A549 (cell line): ENCODE results near the gene SFXN3. TPM values are rescaled to one million over a fixed set of nuclear protein-coding genes. Genes with fewer than 3 reads are reported as not detected.

Experiments
- CBX2 ChIP-seq: fragments of 200-600 bp; sonication (generic); IDR thresholded peaks from 2 replicates; pipeline ENCODE4 v1.6.1; 2016; ENCODE audit warnings: low read depth, mild to moderate bottlenecking, borderline replicate concordance
- CHD2 ChIP-seq: fragments of 150-350 bp; IDR thresholded peaks from 2 replicates; pipeline ENCODE4 v1.6.1; 2014; ENCODE audit warnings: low read length; ENCODE audit not compliant: partially characterized antibody
- CTCF ChIP-seq: fragments of >200 bp; sonication (Bioruptor Twin); formaldehyde crosslinking; IDR thresholded peaks from 3 replicates; pipeline ENCODE4 v1.5.1; 2016
- E2F6 ChIP-seq: IDR thresholded peaks from 2 replicates; pipeline ENCODE4 v1.6.1; 2012; ENCODE audit warnings: low read depth, borderline replicate concordance
- EHMT2 ChIP-seq: fragments of 200-600 bp; sonication (generic); IDR thresholded peaks from 2 replicates; pipeline ENCODE4 v1.6.1; 2016; ENCODE audit warnings: antibody characterized with exemption, low read depth, mild to moderate bottlenecking, moderate library complexity
- ELK1 ChIP-seq: fragments of 150-350 bp; IDR thresholded peaks from 2 replicates; pipeline ENCODE4 v1.6.1; 2014; ENCODE audit warnings: low read depth, mild to moderate bottlenecking, low read length
- FOSB ChIP-seq: fragments of 250-450 bp; sonication (Bioruptor Pico); IDR thresholded peaks from 2 replicates; pipeline ENCODE4 v1.5.0; 2020; ENCODE audit warnings: mild to moderate bottlenecking, moderate library complexity
- FOSL2 ChIP-seq, 2 experiments: fragments of 450-650 bp in 1 of 2; fragments of >200 bp in 1 of 2; sonication (Bioruptor Twin) in 1 of 2; formaldehyde crosslinking; IDR thresholded peaks; 2 replicates each; pipeline versions ENCODE4 v1.5.0 to v1.6.1; 2016 to 2020; ENCODE audit warnings: mild to moderate bottlenecking in 1 of 2, moderate library complexity in 1 of 2
- GATA3 ChIP-seq: IDR thresholded peaks from 2 replicates; pipeline ENCODE4 v1.6.1; 2012; ENCODE audit warnings: borderline replicate concordance
- HES2 ChIP-seq: fragments of >200 bp; sonication (Bioruptor Twin); formaldehyde crosslinking; IDR thresholded peaks from 2 replicates; pipeline ENCODE4 v1.6.1; 2016
- HMGXB4 ChIP-seq: fragments of 250-450 bp; sonication (Bioruptor Pico); IDR thresholded peaks from 2 replicates; pipeline ENCODE4 v1.5.0; 2021; ENCODE audit warnings: mild to moderate bottlenecking, moderate library complexity, borderline replicate concordance
- HOXA7 ChIP-seq: fragments of 250-450 bp; sonication (Bioruptor Pico); IDR thresholded peaks from 2 replicates; pipeline ENCODE4 v1.5.0; 2020; ENCODE audit warnings: mild to moderate bottlenecking, moderate library complexity
- HOXB13 ChIP-seq: fragments of 250-450 bp; sonication (Bioruptor Pico); IDR thresholded peaks from 2 replicates; pipeline ENCODE4 v1.5.0; 2020; ENCODE audit warnings: low read depth, mild to moderate bottlenecking, moderate library complexity
- JUN ChIP-seq, 2 experiments: fragments of >200 bp; sonication (Bioruptor Twin); formaldehyde crosslinking; IDR thresholded peaks; 2 replicates in 1 of 2; 3 replicates in 1 of 2; pipeline ENCODE4 v1.6.1; 2016 to 2017
- JUNB ChIP-seq: fragments of >200 bp; sonication (Bioruptor Twin); formaldehyde crosslinking; IDR thresholded peaks from 2 replicates; pipeline ENCODE4 v1.6.1; 2016
- NR3C1 ChIP-seq: fragments of >200 bp; sonication (Bioruptor Twin); formaldehyde crosslinking; IDR thresholded peaks from 3 replicates; pipeline ENCODE4 v1.6.1; 2017
- POLR2A ChIP-seq: IDR thresholded peaks from 2 replicates; pipeline ENCODE4 v1.6.1; 2012; ENCODE audit warnings: mild to moderate bottlenecking, low read length
- POLR2AphosphoS2 ChIP-seq: conservative IDR thresholded peaks from 2 replicates; pipeline ENCODE4 v1.6.1; 2012; ENCODE audit warnings: low read length, improper control_type of control experiment, inconsistent platforms
- RAD21 ChIP-seq, 2 experiments: fragments of >200 bp in 1 of 2; sonication (Bioruptor Twin) in 1 of 2; formaldehyde crosslinking in 1 of 2; IDR thresholded peaks in 1 of 2; conservative IDR thresholded peaks in 1 of 2; 2 replicates in 1 of 2; 3 replicates in 1 of 2; pipeline ENCODE4 v1.6.1; 2012 to 2018; ENCODE audit warnings: inconsistent platforms in 1 of 2
- RARB ChIP-seq: fragments of 250-450 bp; sonication (Bioruptor Pico); IDR thresholded peaks from 2 replicates; pipeline ENCODE4 v1.8.0; 2021; ENCODE audit warnings: mild to moderate bottlenecking, moderate library complexity
- REST ChIP-seq: fragments of 200-600 bp; sonication (generic); IDR thresholded peaks from 2 replicates; pipeline ENCODE4 v1.6.1; 2016; ENCODE audit warnings: antibody characterized with exemption, mild to moderate bottlenecking, moderate library complexity
- SREBF2 ChIP-seq: fragments of 450-650 bp; IDR thresholded peaks from 2 replicates; pipeline ENCODE4 v1.6.1; 2014; ENCODE audit warnings: mild to moderate bottlenecking, moderate library complexity
- polyA plus RNA-seq, 4 experiments: library from polyadenylated mRNA; depleted of rRNA in 3 of 4; stranded (reverse); fragments of >200 nt; fragmentation: RNase III in 1 of 4; extraction: RNeasy Plus Mini Kit Qiagen cat#74134 plus additional on column Dnase treatment in 1 of 4; gene quantifications; 2 replicates in 3 of 4; 3 replicates in 1 of 4; pipeline ENCODE4 v1.2.3, GENCODE V29; 2011 to 2017
- TF ChIP-seq, protein P1 (sequence below): IDR thresholded peaks from 2 replicates; pipeline ENCODE4 v1.6.1; 2012
- TF ChIP-seq, protein P2 (sequence below): fragments of >200 bp; sonication (Bioruptor Twin); formaldehyde crosslinking; IDR thresholded peaks from 3 replicates; pipeline ENCODE4 v1.6.1; 2016

The SFXN3 gene
- polyA plus RNA-seq, 2 of the 4 experiments (the other 2 are of a cell fraction): 26.3 to 33.7 TPM

DNA sequence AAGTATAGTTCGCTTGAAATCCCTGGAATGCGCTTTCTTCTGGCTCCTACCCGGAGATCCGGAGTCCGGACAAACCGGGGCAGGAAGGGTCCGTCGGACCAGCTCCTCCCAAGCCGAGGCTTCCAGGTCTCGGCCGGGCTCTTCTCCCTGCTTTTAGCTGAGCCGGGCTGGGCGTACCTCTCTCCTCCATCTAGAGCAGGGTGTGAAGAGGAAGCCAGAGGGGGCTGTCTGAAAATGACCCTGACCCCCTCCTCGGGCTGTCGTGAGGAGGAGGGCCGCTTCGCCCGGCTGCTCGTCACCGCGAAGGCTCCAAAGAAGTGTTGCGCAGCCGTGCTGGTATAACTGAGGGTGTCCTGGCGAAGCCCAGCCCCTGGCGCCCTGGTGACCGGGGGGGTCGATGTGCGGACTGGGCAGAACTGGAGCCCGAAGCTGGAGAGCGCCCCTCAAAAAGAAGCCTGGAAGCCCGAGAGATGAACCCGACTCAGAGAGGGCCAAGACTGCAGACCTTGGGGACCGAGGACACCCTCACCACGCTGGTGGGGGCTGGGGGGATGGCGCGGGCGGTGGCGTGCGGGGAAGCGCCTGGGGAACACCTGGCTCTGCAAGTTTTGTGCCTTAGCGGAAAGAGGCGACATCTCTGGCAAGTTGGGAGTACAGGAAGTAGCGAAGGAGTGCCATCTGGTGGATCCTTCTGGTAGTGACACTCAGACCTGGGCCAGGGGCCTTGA lies 36.5 kb downstream of the SFXN3 start (continued):
- no peak for TF ChIP-seq REST
- TF ChIP-seq POLR2A: peak; percentile 21; the same call in 1 of the 2 replicates
- TF ChIP-seq HOXB13 (CRISPR knock-in tag): no peak
- TF ChIP-seq, protein P1, sequence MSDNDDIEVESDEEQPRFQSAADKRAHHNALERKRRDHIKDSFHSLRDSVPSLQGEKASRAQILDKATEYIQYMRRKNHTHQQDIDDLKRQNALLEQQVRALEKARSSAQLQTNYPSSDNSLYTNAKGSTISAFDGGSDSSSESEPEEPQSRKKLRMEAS: peak; percentile 59
- no peak for TF ChIP-seq FOSL2 (IDR thresholded peaks at IDR 0.05)
- no peak for TF ChIP-seq FOSL2 (CRISPR knock-in tag; IDR thresholded peaks at IDR 0.05)
- TF ChIP-seq CHD2: no peak
- no peak for TF ChIP-seq JUNB
- TF ChIP-seq RARB (CRISPR knock-in tag): no peak
- TF ChIP-seq HOXA7: no peak
- TF ChIP-seq HMGXB4: no peak
- no peak for TF ChIP-seq CBX2
- TF ChIP-seq HES2: no peak
- no peak for TF ChIP-seq NR3C1
- no peak for TF ChIP-seq EHMT2
- peak; percentile 89 for TF ChIP-seq CTCF
- peak; percentile 38; the same call in 1 of the 2 replicates for TF ChIP-seq E2F6
- no peak for TF ChIP-seq SREBF2
- TF ChIP-seq JUN (IDR thresholded peaks at IDR 0.05): no peak
- TF ChIP-seq POLR2AphosphoS2: no peak
- TF ChIP-seq FOSB: no peak
- no peak for TF ChIP-seq GATA3
- TF ChIP-seq RAD21 (conservative IDR thresholded peaks at IDR 0.05 in 1 of 2, IDR thresholded peaks at IDR 0.05 in 1 of 2): peak; percentile 78 to 82
- no peak for TF ChIP-seq ELK1
- TF ChIP-seq, protein P2, sequence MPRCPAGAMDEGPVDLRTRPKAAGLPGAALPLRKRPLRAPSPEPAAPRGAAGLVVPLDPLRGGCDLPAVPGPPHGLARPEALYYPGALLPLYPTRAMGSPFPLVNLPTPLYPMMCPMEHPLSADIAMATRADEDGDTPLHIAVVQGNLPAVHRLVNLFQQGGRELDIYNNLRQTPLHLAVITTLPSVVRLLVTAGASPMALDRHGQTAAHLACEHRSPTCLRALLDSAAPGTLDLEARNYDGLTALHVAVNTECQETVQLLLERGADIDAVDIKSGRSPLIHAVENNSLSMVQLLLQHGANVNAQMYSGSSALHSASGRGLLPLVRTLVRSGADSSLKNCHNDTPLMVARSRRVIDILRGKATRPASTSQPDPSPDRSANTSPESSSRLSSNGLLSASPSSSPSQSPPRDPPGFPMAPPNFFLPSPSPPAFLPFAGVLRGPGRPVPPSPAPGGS: no peak
